ENCODE results near the gene UNC5B. TPM values are rescaled to one million over a fixed set of nuclear protein-coding genes. Genes with fewer than 3 reads are reported as not detected.

UNC5B gene
- total RNA-seq, 1 donor, result 135 TPM

- H3K9me3 ChIP-seq (ENCODE audit: low read depth, low read length), result no peaks in the 10 kb centered on the region
- H3K79me2 ChIP-seq (ENCODE audit: insufficient read depth, low read length), result no peaks in the 10 kb centered on the region
- peak; percentile 55 for DNase-seq (ENCODE audit: insufficient read length, low spot score, missing footprints)
- H3K27me3 ChIP-seq (ENCODE audit: insufficient read depth, low read length), result no peaks in the 10 kb centered on the region
- no peak overlapping the region for H2AFZ ChIP-seq (ENCODE audit: low read length)
- H3K36me3 ChIP-seq (ENCODE audit: insufficient read depth, low read length), result peaks cover 6% of the 10 kb centered on the region
- H3K27ac ChIP-seq (ENCODE audit: low read depth, low read length), result no peak overlapping the region
- no peak for TF ChIP-seq CTCF (IDR thresholded peaks at IDR 0.05; ENCODE audit: extremely low read depth, low read depth, low read length)
- no peak overlapping the region for H3K4me3 ChIP-seq (ENCODE audit: insufficient read depth, low read length)
- H3K4me1 ChIP-seq (ENCODE audit: insufficient read depth, low read length), result no peaks in the 10 kb centered on the region
- peaks cover 7% of the 10 kb centered on the region for H4K20me1 ChIP-seq (ENCODE audit: insufficient read depth, low read length)
- no peak overlapping the region for H3K4me2 ChIP-seq (ENCODE audit: insufficient read depth, low read length)
These were observed 66.6 kb downstream of the UNC5B start for GRCh38 chr10:71278691-71279588.

DNA sequence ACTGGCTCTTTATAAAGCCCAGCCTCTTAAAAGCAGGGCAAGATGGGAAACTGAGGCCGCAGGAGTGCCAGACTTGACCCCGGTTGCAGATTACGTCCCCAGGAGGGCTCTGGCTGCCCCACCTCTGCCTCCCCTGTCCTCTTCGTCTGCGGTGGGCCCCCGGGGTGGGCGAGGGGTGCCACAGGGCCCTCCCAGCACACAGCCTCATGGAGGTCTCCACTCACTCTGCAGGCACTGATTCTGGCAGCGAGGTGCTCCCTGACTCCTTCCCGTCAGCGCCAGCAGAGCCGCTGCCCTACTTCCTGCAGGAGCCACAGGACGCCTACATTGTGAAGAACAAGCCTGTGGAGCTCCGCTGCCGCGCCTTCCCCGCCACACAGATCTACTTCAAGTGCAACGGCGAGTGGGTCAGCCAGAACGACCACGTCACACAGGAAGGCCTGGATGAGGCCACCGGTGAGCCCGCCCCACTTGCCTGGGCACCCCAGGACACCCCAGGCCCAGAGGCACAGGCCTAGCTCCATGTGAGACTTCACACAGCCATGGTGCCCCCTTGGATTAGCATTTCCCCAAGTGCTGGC lies 67.3 kb downstream of the UNC5B start:
- no peaks in the 10 kb centered on the region for H3K27me3 ChIP-seq (ENCODE audit: insufficient read depth, low read length)
- peaks cover 6% of the 10 kb centered on the region for H3K36me3 ChIP-seq (ENCODE audit: insufficient read depth, low read length)
- H3K4me3 ChIP-seq (ENCODE audit: insufficient read depth, low read length), result no peak overlapping the region
- TF ChIP-seq CTCF (IDR thresholded peaks at IDR 0.05; ENCODE audit: extremely low read depth, low read depth, low read length), result no peak
- no peak overlapping the region for H3K27ac ChIP-seq (ENCODE audit: low read depth, low read length)
- no peaks in the 10 kb centered on the region for H3K9me3 ChIP-seq (ENCODE audit: low read depth, low read length)
- DNase-seq (ENCODE audit: insufficient read length, low spot score, missing footprints), result no peak
- H4K20me1 ChIP-seq (ENCODE audit: insufficient read depth, low read length), result peaks cover 9% of the 10 kb centered on the region
- no peaks in the 10 kb centered on the region for H3K79me2 ChIP-seq (ENCODE audit: insufficient read depth, low read length)
- H3K4me1 ChIP-seq (ENCODE audit: insufficient read depth, low read length), result no peaks in the 10 kb centered on the region
- H2AFZ ChIP-seq (ENCODE audit: low read length), result no peak overlapping the region
- H3K4me2 ChIP-seq (ENCODE audit: insufficient read depth, low read length), result no peak overlapping the region

DNA sequence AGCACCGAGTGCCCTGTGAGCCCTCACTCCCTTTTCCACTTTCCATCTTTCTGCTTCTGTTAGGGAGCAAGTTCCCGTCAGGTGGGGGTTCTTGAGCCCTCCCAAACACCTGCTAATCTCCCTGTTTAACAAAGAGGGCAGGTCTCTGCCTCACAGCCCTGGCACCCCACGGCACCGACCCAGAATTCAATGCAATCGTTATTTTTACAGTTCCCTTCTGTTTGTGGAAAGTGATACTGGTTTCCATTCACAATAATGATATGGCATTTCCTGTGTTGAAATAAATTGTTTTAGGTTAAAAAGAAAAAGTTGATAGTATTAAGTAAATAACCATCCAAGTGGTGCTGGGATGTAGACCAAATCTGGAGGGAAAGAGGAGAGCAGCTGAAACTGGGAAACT lies 67.8 kb downstream of the UNC5B start:
- no peak overlapping the region for H3K4me2 ChIP-seq (ENCODE audit: insufficient read depth, low read length)
- H3K4me1 ChIP-seq (ENCODE audit: insufficient read depth, low read length), result no peaks in the 10 kb centered on the region
- no peak overlapping the region for H3K4me3 ChIP-seq (ENCODE audit: insufficient read depth, low read length)
- no peak overlapping the region for H3K27ac ChIP-seq (ENCODE audit: low read depth, low read length)
- peaks cover 14% of the 10 kb centered on the region for H4K20me1 ChIP-seq (ENCODE audit: insufficient read depth, low read length)
- no peaks in the 10 kb centered on the region for H3K9me3 ChIP-seq (ENCODE audit: low read depth, low read length)
- no peak overlapping the region for H2AFZ ChIP-seq (ENCODE audit: low read length)
- H3K27me3 ChIP-seq (ENCODE audit: insufficient read depth, low read length), result no peaks in the 10 kb centered on the region
- H3K79me2 ChIP-seq (ENCODE audit: insufficient read depth, low read length), result no peaks in the 10 kb centered on the region
- H3K36me3 ChIP-seq (ENCODE audit: insufficient read depth, low read length), result peaks cover 8% of the 10 kb centered on the region
- DNase-seq (ENCODE audit: insufficient read length, low spot score, missing footprints), result peak; percentile 38
- TF ChIP-seq CTCF (IDR thresholded peaks at IDR 0.05; ENCODE audit: extremely low read depth, low read depth, low read length), result no peak

GRCh38 chr10:71280825-71281224 lies 68.5 kb downstream of the UNC5B start:
- H3K4me1 ChIP-seq (ENCODE audit: insufficient read depth, low read length), result no peaks in the 10 kb centered on the region
- peaks cover 15% of the 10 kb centered on the region for H4K20me1 ChIP-seq (ENCODE audit: insufficient read depth, low read length)
- no peaks in the 10 kb centered on the region for H3K79me2 ChIP-seq (ENCODE audit: insufficient read depth, low read length)
- no peak overlapping the region for H2AFZ ChIP-seq (ENCODE audit: low read length)
- H3K27me3 ChIP-seq (ENCODE audit: insufficient read depth, low read length), result no peaks in the 10 kb centered on the region
- peaks cover 14% of the 10 kb centered on the region for H3K36me3 ChIP-seq (ENCODE audit: insufficient read depth, low read length)
- H3K9me3 ChIP-seq (ENCODE audit: low read depth, low read length), result no peaks in the 10 kb centered on the region
- H3K27ac ChIP-seq (ENCODE audit: low read depth, low read length), result no peak overlapping the region
- DNase-seq (ENCODE audit: insufficient read length, low spot score, missing footprints), result peak; percentile 31
- H3K4me2 ChIP-seq (ENCODE audit: insufficient read depth, low read length), result no peak overlapping the region
- H3K4me3 ChIP-seq (ENCODE audit: insufficient read depth, low read length), result no peak overlapping the region
- TF ChIP-seq CTCF (IDR thresholded peaks at IDR 0.05; ENCODE audit: extremely low read depth, low read depth, low read length), result no peak
